Germinal center (tissue), 1 donor: ENCODE data around the gene S100A4.
A peak's percentile ranks its signal among the peaks of the same experiment; 100 is the strongest.
"Not testable (repeated sequence)": the region's sequence is repeated elsewhere in the genome, so short reads cannot be mapped to it uniquely, and the experiment has no call there.

Experiments
- DNase-seq: peaks from one replicate; pipeline ENCODE4 v3.0.0; 2012; ENCODE audit warnings: mixed read lengths, low spot score

S100A4 gene

DNA sequence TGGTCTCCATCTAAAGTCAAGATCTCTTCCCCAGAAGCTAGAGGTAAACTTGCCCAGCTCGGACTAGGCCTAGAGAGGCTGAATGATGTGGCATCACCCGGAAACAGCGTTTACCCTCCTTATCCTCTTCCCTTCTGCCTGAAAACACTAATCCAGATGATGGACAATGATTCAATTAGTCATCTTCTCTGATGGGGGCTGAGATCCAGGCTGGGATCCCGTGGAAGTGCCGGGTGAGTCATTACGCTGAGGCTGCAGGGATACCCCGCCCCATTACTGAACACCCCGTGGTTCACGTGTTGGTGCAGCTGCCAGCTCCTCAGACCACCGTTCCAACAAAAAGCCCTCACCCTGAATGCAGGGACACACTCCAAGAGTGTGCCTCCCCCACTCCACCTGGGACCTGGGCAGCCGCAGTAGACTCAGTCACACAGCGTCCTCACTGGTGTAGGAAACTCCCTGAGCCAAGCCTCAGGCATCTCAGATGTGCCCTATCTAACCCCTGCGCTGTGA is 11.9 kb downstream of the S100A4 start:
- no peak for DNase-seq

DNA sequence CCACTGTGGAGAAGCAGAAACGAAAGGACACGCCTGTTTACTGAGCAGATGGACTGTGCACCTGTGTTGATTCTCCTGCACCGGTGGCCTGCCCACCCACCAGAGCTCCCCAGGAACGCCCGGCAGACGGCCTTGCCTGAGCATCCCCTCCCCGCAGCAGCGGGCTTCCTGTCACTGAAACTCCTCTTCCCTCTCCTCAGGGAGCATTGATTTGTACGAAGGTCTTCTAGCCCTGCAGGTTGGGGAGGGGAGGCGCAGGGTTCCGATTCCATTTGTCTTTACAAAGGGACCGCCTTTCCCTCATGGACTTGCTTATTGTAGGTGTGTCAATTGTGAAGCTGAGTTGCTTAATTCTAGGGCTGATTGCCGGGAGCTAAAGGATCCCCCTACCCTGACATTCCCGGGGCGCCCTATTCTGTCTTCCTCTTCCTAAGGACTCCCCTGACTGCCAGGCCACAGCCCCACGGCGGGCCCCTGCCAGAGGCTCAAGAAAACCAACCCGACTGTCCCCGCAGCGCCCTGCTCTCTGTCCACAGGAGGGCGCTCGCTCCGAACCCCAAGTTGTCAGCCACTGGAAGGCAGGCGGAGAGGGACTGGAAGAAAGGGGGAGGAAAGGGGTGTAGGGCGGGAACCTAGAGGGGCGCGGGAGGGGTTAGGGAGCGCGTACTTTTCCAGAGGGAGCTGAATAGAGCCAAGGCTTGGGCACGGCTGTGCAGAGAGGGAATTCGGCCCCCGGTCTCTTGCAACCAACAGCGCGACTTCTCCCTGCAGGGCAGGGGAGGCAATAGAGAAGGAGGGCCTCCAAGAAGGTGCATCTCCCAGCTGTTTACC is 12.6 kb downstream of the S100A4 start:
- DNase-seq: peak; percentile 73

- no peak for DNase-seq
Observed at GRCh38 chr1:153532181-153532580, 13.4 kb downstream of the S100A4 start.

- DNase-seq: no peak
Observed at GRCh38 chr1:153531638-153532037, 14.0 kb downstream of the S100A4 start.

GRCh38 chr1:153527683-153528040 is 17.9 kb downstream of the S100A4 start:
- DNase-seq: no peak

DNA sequence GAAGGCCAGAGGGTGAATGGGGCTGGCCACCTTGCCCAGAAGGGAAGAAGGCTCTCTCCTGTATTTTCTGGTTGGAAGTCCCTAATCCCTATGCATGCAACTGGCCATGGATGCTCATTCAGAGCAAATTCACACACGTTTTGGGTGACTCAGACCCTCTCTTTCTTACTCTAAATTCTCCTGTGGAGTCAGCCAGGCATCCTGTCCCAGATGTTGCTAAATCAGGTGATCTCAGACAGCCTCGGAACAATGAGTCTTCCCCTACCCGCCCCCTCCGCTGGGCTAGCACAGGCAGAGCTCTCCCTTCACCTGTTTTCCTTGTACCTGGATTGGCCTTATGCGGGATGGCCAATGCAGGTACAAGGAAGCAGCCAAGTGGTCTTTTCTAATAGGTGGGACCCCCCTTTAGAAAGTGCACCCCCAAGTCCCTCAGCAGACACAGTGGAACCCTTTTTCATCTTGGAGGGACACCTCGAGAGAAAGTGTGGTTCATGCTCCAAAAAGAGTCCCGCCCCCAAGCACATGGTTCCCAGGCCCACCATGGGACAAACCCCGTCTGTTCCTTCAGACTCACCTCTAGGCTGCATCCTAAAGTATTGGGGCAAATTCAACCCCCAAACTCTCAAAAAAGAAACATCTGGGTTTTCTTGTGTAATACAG is 18.5 kb downstream of the S100A4 start:
- no peak for DNase-seq

DNA sequence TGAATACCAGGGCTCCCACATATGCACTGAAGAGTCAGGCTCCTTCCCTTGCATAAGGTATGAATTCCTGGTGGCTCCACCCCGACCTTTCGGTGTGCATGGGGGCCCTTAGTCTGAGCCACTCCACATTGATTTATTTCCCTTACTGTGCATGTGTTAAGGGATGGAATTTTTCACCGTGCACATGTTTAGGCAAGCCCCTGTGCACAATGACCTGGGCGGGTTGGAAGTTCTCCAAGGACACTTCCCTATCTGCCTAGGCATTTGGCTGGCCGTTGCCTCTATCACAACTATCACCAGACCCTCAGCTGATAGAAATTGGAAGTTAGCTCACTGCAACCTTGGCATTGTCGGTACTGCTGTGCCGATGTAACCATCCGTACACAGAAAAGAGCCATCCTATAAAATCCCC is 19.5 kb downstream of the S100A4 start:
- no peak for DNase-seq

- no peak for DNase-seq
Observed at GRCh38 chr1:153525088-153525728, 20.4 kb downstream of the S100A4 start.

DNA sequence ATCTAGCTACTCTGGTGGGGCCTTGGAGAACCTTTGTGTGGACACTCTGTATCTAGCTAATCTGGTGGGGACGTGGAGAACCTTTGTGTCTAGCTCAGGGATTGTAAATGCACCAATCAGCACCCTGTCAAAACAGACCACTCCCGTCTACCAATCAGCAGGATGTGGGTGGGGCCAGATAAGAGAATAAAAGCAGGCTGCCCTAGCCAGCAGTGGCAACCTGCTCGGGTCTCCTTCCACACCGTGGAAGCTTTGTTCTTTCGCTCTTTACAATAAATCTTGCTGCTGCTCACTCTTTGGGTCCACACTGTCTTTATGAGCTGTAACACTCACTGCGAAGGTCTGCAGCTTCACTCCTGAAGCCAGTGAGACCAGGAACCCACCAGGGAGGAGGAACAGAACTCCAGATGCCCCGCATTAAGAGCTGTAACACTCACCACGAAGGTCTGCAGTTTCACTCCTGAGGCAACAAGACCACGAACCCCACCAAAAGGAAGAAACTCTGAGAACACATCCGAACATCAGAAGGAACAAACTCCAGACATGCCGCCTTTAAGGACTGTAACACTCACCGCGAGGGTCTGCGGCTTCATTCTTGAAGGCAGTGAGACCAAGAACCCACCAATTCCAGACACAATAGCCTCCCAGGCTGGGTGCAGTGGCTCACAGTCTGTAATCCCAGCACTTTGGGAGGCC is 23.1 kb downstream of the S100A4 start:
- not testable (repeated sequence) for DNase-seq

DNA sequence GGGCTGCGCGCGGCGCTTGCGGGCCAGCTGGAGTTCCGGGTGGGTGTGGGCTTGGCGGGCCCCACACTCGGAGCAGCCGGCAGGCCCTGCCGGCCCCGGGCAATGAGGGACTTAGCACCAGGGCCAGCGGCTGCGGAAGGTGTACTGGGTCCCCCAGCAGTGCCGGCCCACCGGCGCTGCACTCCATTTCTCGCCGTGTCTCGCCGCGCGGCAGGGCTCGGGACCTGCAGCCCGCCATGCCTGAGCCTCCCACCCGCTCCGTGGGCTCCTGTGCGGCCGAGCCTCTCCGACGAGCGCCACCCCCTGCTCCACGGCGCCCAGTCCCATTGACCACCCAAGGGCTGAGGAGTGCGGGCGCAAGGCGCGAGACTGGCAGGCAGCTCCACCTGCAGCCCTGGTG is 23.8 kb downstream of the S100A4 start:
- not testable (repeated sequence) for DNase-seq

DNA sequence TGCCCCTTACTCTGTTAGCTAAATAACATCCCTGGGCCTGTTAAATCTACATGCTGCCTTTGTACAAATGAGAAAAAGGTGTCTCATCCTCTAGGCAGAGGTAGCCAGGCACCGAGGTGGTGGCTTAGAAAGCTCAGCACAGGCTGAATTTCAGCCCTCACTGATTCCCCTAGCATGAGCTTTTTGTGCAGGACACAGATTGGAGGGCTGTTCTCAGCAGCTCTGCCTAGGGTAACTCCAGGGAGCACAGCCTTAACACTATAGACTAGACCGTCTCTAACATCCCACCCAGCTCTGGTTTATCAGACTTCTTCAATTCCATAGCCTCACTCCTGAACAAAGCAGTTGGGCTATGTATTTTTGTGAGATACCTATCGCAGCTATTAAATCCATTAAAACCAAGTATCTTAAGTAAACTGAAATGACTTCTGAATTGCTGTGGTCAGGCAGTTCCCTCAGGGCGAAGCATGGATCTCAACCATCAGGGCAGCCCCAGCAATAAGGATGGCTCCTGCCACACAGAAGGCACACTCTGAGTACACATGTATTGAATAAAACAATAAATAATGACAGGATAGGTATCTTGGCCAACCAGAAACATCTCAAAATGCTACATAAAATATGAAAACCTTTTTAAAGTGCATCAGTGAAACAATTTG is 24.7 kb downstream of the S100A4 start:
- no peak for DNase-seq

DNA sequence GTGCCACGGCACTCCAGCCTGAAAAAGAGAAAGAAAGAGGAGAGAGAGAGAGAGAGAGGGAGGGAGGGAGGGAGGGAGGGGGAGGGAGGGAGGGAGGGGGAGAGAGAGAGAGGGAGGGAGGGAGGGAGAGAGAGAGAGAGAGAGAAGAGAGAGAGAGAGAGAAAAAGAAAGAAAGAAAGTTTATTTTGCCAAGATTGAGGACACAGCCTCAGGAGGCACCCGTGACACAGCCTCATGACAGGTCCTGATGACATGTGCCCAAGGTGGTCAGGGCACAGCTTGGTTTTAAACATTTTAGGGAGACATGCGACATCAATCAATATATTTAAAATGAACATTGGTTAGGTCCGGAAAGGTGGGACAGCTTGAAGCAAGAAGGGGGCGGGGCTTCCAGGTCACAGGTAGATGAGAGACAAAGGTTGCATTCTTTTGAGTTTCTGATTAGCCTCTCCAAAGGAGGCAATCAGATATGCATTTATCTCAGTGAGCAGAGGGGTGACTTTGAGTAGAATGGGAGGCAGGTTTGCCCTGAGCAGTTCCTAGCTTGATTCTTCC is 25.4 kb downstream of the S100A4 start:
- DNase-seq: not testable (repeated sequence)

GRCh38 chr1:153519242-153519641 is 26.4 kb downstream of the S100A4 start:
- DNase-seq: no peak

- DNase-seq: no peak
Observed at GRCh38 chr1:153515504-153516394, 29.9 kb downstream of the S100A4 start.

- no peak for DNase-seq
Observed at GRCh38 chr1:153513666-153514065, 31.9 kb downstream of the S100A4 start.

DNA sequence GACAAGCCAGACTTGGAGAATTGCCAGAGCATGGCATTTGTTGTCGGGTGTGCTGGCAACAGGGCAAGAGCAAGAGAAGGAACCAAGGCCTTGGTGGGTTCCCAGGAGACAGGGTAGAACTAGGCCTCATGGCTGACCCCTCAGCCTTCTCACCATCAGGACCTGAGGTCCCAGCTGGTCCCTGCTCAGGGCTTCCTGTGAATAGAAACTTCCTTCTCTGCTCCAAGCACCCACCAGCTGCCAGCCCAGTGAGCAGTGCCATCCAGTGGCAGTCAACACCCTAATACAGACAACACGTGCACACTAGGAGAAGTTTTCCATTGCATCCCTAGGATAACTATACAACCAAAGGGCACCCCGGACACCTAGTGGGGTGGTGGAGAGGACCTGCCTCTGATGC is 32.6 kb downstream of the S100A4 start:
- DNase-seq: no peak

DNA sequence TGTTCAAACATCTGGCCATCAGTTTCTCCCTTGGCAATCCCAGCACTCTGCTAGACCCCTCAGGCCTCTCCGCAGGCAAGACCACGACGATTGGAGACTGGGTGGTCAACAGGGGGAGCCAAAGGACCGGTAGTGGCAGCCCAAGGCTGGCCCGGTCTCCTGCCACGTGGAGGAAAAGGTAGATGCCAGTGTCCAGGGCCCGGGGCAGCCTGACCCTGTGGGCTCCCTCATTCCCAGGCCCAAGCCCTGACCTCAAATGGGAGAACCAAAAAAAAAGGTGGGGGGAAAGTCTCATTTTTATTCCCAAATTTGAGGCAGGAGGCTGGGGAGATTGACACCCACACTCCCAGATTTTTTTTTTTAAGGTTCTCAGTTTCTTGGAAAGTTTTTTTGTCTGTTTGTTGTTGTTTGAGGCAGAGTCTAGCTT is 34.6 kb downstream of the S100A4 start:
- DNase-seq: peak; percentile 68

GRCh38 chr1:153509729-153510354 is 35.8 kb downstream of the S100A4 start:
- peak; percentile 64 for DNase-seq

GRCh38 chr1:153509036-153509435 is 36.6 kb downstream of the S100A4 start:
- DNase-seq: no peak
